Heart right ventricle (tissue), 16 donors: ENCODE data around the gene LRFN5. TPM values are rescaled to one million over a fixed set of nuclear protein-coding genes. Genes with fewer than 3 reads are reported as not detected.
A peak's percentile ranks its signal among the peaks of the same experiment; 100 is the strongest.

Source experiments
- ATAC-seq, 8 donors: fragments of 200-7000 bp; cut with Tn5 transposase; one replicate each; pipeline ENCODE4 v1.9.1; 2020; ENCODE audit warnings: mild to moderate bottlenecking in 8 of 8, moderate library complexity in 8 of 8, moderate number of reproducible peaks in 1 of 8
- DNase-seq, 2 donors: peaks; one replicate each; pipeline ENCODE4 v3.0.0-alpha.2; 2020
- H3K27ac ChIP-seq, 10 donors: fragments of 200-600 bp; sonication (generic) in 2 of 10; one replicate each; pipeline versions ENCODE4 v1.5.0 to v1.8.0; 2020 to 2022; ENCODE audit warnings: mild to moderate bottlenecking in 3 of 10
- H3K27me3 ChIP-seq, 7 donors: fragments of 200-600 bp; one replicate each; pipeline ENCODE4 v1.8.0; 2021 to 2022; ENCODE audit warnings: mild to moderate bottlenecking in 2 of 7
- H3K36me3 ChIP-seq, 9 donors: fragments of 200-600 bp; sonication (generic) in 1 of 9; one replicate each; pipeline versions ENCODE4 v1.5.0 to v1.8.0; 2020 to 2022; ENCODE audit warnings: mild to moderate bottlenecking in 2 of 9
- H3K4me1 ChIP-seq, 9 donors: fragments of 200-600 bp; sonication (generic) in 1 of 9; one replicate each; pipeline versions ENCODE4 v1.5.0 to v1.8.0; 2020 to 2022; ENCODE audit warnings: mild to moderate bottlenecking in 4 of 9
- H3K4me3 ChIP-seq, 10 donors: fragments of 200-600 bp; sonication (generic) in 2 of 10; one replicate each; pipeline versions ENCODE4 v1.5.0 to v1.8.0; 2020 to 2022; ENCODE audit warnings: mild to moderate bottlenecking in 7 of 10, moderate library complexity in 2 of 10
- H3K9me3 ChIP-seq, 11 donors: fragments of 200-600 bp in 10 of 11; sonication (generic) in 2 of 11; one replicate each; pipeline versions ENCODE4 v1.5.0 to v1.8.0; 2013 to 2022; ENCODE audit warnings: mild to moderate bottlenecking in 2 of 11, control low read depth in 1 of 11, moderate library complexity in 1 of 11
- CTCF ChIP-seq, 9 donors: fragments of 200-600 bp; sonication (generic) in 2 of 9; IDR thresholded peaks; one replicate each; pipeline versions ENCODE4 v1.5.0 to v1.8.0; 2021 to 2022; ENCODE audit warnings: antibody characterized with exemption in 9 of 9, mild to moderate bottlenecking in 5 of 9, moderate library complexity in 1 of 9
- WGBS, 2 donors: extraction: QIAGEN DNeasy Blood & Tissue Kit; methylation state at CpG; one replicate each; pipeline ENCODE4 v1.1.7; 2013; ENCODE audit warnings: inconsistent platforms in 1 of 2; 5-methylcytosine and 5-hydroxymethylcytosine counted together
- intact Hi-C, 10 donors: fragments of 100-400 bp; cut with DNase I; formaldehyde crosslinking; loops; one replicate each; pipeline versions ENCODE4 v1.11.1 to v1.14.2; 2022
- polyA plus RNA-seq, 2 donors: library from polyadenylated mRNA; stranded (reverse); fragments of 200-250 nt; gene quantifications; one replicate each; pipeline ENCODE4 v1.2.3, GENCODE V29; 2013
- total RNA-seq, 10 donors: library from RNA; stranded (reverse); fragmentation: NEBNext Ultra II Directional in 3 of 10; extraction: Animal tissue kit (Norgen Biotek cat#: 25700) in 3 of 10; gene quantifications; one replicate each; pipeline versions ENCODE4 v1.2.1 to v1.2.4, GENCODE V29; 2021 to 2023
- donor health status: Arrhythmogenic right ventricular cardiomyopathy.
- donor health status: ischemic (EF 13 %, LVEDD 7.1; RV severe dilation, severe dysfunction).
- donor health status: healthy with polysubstance abuse.
- donor health status: DM: no; HTN: yes; CAD: no.
- donor health status: DM: no; HTN: no; CAD: no.
- donor health status: ischemic (EF 25% LVEDD 6.9; RV normal size, moderate dysfunction).
- donor health status: ischemic (EF 25% LVEDD 5.7; RV mildly dilated, moderate dysfunction).
- donor health status: healthy.
- donor health status: DM: yes; HTN: yes; CAD: no.
- donor health status: Ischemic cardiomyopathy.
- donor health status: ischemic (EF 35%, LVEDD 5.7; RV mildly dilated, moderate dysfunction).
- donor health status: nonischemic (EF 11% LVEDD 7.7; RV severe dilation, severe dysfunction).
- donor health status: DM: yes; HTN: yes; CAD: no.
- donor health status: PGD.
- donor health status: ischemic (EF 29% LVEDD 5.4; RV normal size, mild dysfunction).
- donor health status: nonischemic (EF 23%, LVEDD 6.1; RV moderate dilation, normal function).

Gene LRFN5
- total and polyA plus RNA-seq, 12 donors, result 0.13 to 1.5 (median 0.49) TPM; not detected in 1

GRCh38 chr14:41604721-41605531 is 1.8 kb upstream of the LRFN5 start:
- Histone ChIP-seq H3K4me3 (peak overlapping the region; percentile 12 to 62 (median 55)), H3K4me1 (peaks cover 0 to 36% (median 20%) of the 10 kb centered on the region in 9 donors), H3K27ac (peak overlapping the region in 9 of 10 donors; percentile 29 to 78 (median 73)), H3K27me3 (peaks cover 0 to 75% (median 61%) of the 10 kb centered on the region in 7 donors), H3K9me3 (no peaks in the 10 kb centered on the region), H3K36me3 (no peaks in the 10 kb centered on the region)
- WGBS, 2 donors, result 2% methylated on average over 29 of the region's 29 CpGs
- intact Hi-C loops, result no loop called here
- TF ChIP-seq CTCF (IDR thresholded peaks at IDR 0.05), result no peak
- DNase-seq, result peak; percentile 32 to 43
- peak; percentile 39 to 81 (median 66) for ATAC-seq

- Histone ChIP-seq H3K36me3 (no peaks in the 10 kb centered on the region), H3K27me3 (peaks cover 0 to 83% (median 69%) of the 10 kb centered on the region in 7 donors), H3K27ac (peak overlapping the region in 9 of 10 donors; percentile 33 to 78 (median 73)), H3K9me3 (no peaks in the 10 kb centered on the region), H3K4me1 (peaks cover 0 to 38% (median 20%) of the 10 kb centered on the region in 9 donors), H3K4me3 (peak overlapping the region; percentile 12 to 62 (median 55))
- 2% methylated on average over 23 of the region's 23 CpGs for WGBS, 2 donors
- no peak for DNase-seq
- peak in 7 of 8 donors; percentile 17 to 48 (median 40) for ATAC-seq
- intact Hi-C loops, result no loop called here
- TF ChIP-seq CTCF (IDR thresholded peaks at IDR 0.05), result no peak
These were observed 960 bp upstream of the LRFN5 start for GRCh38 chr14:41605550-41606281.

- peaks cover 0 to 88% (median 73%) of the 10 kb centered on the region in 7 donors for H3K27me3 ChIP-seq
- peak in 3 of 8 donors; percentile 2 to 4 (median 3) for ATAC-seq
These were observed 469 bp upstream of the LRFN5 start for GRCh38 chr14:41606282-41606531.

More at GRCh38 chr14:41606282-41606531, 469 bp upstream of the LRFN5 start:
- no peaks in the 10 kb centered on the region for H3K36me3 ChIP-seq
- no peak for DNase-seq
- intact Hi-C loops, result no loop called here
- peak overlapping the region; percentile 12 to 62 (median 55) for H3K4me3 ChIP-seq
- no peaks in the 10 kb centered on the region for H3K9me3 ChIP-seq
- TF ChIP-seq CTCF (IDR thresholded peaks at IDR 0.05), result no peak
- peak overlapping the region in 9 of 10 donors; percentile 33 to 78 (median 73) for H3K27ac ChIP-seq
- WGBS, 2 donors, result 0% methylated on average over 7 of the region's 7 CpGs
- peaks cover 0 to 37% (median 20%) of the 10 kb centered on the region in 9 donors for H3K4me1 ChIP-seq
